NCI-H2227 (cell line): ENCODE results near the gene BCCIP.
A peak's percentile ranks its signal among the peaks of the same experiment; 100 is the strongest.

Source experiments
- DNase-seq: peaks from one replicate; lab custom pipeline; 2025; ENCODE audit not compliant: unreplicated experiment; lab: John Stamatoyannopoulos, UW

BCCIP gene

DNA sequence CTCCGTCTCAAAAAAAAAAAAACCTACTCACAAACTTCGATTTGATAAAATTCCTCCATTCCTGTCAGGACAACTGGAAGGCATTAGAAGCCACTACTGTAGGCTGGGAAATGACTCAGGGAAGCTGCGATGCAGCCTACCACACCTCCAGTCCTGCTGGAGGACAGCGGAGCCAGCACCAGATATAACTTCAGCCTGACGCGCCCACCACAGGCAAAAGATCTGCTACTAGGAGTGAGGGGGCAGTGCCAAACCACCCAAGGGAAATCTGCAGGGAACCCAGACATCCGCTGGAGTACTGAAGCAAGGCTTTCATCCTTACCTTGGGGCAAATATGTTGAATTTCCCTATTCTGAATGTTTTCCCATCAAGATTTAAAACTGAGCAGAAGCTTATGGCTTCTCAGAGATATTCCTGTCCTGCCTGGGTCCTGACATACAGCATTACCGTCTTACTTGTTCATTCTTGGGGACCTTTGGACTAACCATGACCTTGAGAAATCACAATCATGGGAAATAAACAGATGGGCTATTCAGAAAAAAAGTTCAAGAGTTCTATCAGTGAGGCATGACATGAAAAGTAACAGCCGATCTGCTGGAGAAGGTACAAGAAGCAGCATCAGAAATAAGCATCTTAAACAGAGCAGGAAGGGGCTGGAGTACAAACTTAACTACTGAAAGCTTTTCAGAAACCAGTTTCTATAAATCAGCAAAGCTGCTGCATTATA is 20.4 kb downstream of the BCCIP start:
- no peak for DNase-seq

DNA sequence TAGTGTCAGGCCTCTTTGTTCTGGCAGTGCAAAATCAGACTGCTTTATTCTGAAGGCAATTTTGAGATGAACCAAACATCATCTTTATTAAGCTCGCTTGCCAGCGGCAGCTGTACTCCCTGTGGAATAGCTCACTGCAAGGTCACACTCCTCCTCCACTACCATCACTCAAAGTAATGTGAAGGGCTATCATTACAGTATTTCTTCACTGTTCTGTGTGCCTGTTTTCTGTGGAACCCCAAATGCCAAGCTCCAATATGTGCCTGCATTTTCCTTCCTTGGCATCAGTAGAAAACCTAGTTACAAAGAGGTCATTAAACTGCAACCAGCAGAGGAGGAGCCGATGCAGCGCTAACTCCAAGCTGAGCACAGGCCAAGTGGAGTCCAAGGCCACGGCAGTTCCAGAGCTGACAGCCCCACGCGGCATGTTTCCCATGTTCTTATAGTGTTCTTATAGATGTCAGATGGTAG is 21.4 kb downstream of the BCCIP start:
- DNase-seq: peak; percentile 52

DNA sequence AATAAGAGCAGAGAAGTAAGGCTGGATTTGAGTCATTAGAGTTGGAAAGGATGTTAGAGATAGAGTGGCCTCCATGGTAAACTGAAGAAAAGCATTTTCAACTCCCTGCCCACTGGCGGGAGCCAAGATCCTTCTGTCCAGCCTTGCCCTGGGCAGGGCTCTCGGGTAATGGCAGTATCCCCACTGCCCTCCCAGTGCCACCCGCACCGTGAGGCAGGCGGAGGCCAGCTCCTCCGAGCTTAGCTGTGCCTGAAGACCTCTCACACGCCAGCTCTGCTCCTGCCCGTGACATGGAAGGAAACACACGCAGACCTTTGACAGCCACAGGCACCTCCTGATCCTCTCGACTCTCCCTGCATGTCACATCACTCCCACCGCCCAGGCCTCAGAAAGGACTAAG is 22.3 kb downstream of the BCCIP start:
- DNase-seq: no peak

DNA sequence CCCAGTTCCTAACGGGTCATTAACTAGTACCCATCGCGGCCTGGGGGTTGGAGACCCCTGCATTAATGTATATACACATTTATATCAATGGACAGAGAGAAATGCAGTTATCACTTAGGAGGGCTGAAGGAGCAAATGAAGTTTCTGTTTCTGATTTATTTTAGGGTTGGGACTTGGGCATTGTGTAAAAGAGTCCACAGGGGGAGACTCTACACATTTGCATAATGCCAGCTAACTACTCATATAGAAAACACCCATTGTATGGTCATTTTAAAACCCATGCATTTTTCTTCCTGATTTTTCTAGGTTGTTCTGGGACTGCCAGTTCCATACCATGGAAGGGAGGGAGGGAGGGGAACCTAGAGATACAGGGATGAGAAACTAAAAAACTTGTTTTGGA is 23.5 kb downstream of the BCCIP start:
- no peak for DNase-seq

DNA sequence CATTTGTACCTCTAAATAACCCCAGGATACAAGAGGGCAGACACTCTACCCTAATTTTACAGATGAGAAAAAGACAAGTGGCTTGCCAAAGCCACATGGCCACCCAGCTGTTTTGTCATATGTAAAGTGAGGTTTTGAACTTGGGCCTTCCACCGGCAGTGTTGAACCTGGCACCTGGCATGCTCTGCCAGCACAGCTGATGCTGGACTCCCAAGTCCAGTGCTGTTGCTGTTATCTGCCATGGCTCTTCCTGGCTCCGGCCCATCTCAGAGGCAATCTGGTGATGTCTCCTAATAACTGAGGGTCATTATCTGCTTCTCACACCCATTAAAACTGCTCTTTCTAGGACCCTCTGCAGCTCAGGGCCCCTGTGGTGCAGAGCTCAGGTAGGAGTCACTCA is 25.0 kb downstream of the BCCIP start:
- no peak for DNase-seq

DNA sequence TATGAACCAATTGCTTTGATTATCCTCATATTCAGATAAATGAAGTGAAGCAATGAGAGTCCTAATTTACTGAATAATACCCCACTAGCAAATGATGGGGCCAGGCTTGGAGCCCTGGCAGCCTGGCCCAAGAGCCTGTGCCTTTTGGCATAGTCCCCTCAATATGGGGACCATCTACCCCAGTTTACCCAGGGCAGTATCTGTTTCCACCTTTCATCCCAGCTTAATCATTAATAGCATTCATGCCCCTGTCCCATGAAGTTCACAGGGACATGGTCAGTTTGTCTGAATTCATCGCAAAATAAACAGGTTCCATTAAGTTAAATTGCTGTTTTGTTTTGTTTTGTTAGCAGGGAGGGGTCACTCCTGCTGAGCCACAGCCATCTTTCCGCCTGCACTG is 25.5 kb downstream of the BCCIP start:
- DNase-seq: no peak

DNA sequence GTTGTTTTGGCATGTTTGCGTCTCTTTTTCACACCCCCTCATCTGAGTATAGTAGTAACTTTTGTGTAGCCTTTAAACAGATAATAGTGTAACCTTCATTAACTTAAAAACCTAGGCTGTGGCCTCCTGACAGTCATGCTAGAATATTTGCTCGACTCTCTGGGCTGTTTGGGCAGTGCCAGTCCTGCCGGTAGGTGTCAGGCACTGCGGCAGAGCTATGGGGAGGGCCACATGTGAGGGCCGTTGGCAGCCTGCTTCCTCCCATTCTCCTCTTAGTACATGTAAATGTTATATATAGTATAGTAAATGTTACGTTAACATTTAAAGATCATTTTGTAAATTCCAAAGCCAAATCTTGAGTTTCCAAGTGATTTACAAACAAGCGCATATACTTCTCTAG is 26.1 kb downstream of the BCCIP start:
- no peak for DNase-seq

DNA sequence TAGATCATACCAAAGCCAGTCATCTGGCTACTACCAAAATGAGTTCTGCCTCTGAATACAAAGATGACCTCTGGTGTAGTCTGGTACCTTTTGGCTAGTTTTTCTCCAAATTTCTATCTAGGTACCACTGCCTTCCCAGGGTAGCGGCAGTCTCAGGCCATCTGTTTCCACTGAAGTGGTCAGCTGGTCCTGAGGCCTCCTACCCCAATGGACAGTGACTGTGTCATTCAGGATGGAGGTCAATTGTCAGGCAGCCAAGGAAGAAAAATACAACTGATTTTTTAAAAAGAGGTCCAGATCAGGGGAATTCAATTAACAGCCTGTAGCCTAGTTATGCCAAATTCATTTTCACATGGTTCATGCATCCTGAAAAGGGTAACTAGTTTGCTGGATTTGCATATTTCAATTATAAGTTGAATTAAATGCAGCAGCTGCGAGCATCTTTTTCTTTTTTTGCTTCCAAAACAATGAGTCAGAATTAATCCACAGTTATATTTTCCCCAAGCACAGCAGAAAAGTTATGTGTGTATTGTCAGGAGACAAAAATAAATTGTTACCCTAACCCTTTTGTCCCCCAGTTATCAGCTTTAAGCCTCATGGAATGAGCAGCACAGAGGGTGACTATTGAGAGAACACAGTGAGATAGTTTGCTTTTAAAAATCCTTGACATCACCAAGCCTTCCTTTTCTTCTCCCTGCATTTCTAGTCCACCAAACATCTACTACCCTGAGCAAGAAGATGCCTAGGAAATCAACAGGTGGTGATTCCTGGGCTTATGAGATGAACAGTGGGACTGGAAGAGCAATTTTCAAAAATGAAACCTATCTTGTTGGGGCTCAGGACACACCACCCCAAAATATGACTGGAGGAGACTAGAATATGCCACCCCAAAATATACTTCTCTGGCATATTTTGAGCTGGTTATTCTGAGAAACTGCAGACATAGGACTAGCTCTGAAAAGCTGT is 27.7 kb downstream of the BCCIP start:
- no peak for DNase-seq

DNA sequence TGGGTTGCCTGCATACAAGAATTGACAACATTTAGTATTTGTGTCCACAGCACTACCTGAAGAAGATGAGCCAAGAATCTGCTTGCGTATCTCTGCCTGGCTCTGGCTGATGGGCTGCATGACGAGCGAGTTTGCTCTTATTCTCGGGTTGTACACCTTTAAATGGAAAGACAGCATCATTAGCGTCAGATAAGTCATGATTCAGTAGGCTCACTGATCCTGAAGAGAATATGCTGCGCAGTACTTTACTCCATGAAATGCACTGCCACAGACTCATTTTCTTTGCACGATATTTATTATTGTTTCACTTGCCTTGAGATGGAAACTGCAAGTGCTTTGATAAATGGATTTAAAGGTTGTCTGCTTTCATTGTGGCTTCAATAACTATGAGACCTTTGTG is 29.1 kb downstream of the BCCIP start:
- no peak for DNase-seq

DNA sequence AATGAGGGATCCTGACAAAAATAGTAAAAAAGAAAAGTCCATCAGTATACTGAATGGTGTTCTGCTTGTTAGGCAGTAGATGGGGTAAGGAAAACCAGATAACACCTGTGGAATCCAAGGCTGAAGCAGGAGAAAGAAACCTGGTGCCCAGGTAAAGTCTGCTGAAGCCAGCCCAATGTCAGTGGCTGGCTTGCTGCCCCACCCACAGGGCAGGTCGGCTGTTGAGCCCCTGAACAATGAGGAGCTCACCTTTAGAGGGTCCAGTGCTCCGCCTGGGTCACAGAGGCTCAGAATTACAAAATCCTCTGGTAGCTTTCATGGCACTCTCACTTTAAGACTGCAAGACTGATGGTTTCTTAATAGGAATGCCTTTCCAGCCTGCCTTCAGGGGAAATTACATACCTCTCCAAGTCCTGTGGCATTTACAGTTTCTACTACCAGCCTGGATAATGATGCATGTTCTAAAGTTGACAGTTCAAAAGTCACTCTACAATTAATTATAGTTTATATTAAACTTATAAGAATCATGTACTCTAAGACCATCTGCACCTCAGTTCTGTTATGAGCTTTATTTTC is 33.9 kb downstream of the BCCIP start:
- DNase-seq: no peak

DNA sequence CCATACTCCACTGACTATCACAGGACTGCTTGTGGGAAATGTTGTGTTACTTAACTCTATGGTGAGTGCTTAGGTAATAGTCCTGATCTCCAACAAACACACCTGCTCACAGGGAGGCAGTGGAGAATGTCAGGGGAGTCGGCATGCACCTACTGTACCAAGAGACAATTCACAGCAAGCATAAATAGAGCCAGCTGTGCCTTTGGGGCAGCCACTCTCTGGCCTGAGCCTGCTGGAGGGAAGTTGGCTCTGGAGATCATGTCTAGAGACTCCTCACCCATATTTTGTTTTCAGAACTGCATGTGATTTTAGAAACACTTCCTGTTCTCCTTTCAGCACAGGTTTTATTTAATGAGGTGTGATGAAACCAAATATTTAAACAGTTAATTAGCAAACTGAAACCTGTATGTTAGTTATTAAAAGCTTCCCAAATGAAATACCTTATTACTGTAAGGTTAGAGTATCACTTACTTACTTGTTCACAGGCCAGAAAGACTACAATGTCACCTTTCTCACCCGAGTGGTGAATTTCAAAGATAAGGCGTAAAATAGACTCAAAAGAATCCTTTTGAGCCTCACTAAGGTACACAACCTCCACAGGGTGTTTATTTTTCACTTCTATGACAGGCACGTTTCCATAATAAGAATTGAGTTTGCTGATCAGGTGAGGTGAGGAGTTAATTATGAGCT is 35.9 kb downstream of the BCCIP start:
- no peak for DNase-seq

DNA sequence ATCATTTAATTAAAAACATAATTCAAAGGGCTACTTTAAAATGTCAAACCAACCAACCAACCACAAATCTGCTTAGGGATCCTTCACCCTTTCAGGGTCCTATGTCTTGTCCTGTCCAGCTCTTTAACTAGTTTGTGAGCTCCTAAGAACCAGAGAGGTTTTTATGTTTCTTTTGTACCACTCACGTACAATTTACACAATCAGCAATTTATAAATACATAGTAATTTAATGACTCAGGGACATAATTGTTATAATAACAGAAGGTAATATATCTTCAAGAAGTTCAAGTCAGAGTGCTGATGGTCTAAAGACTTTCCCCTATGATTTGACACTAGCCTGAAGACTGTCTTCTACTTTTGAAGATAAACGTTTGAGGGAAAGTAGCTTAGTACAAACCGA is 41.8 kb downstream of the BCCIP start:
- DNase-seq: no peak

DNA sequence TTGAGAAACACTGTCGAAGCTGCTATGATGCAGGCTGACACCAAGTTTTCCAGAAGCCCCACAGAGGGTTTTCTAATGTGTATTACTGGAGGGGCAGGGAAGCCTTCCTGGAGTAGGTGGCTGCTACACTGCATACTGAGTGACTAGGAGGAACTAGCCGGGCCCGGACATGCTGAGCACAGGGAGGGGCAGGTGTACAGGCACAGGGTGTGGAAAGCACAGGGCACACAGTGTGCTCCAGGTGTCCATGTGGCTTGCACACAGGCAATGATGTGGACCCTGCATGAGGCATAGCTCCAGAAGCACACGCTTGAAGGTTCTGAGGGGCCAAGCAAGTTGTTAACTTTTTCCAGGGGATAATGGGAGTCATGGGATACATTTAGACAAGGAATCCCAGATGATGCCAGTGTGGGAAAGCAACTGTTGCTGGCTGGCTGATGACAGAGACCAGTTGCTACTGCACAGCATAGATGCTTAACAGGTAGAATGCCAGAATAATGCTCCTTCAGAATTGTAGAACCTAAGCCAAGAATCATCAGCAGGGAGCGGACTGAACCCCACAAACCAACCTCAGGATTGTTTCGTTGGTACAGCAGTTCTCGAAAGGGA is 43.2 kb downstream of the BCCIP start:
- DNase-seq: no peak

DNA sequence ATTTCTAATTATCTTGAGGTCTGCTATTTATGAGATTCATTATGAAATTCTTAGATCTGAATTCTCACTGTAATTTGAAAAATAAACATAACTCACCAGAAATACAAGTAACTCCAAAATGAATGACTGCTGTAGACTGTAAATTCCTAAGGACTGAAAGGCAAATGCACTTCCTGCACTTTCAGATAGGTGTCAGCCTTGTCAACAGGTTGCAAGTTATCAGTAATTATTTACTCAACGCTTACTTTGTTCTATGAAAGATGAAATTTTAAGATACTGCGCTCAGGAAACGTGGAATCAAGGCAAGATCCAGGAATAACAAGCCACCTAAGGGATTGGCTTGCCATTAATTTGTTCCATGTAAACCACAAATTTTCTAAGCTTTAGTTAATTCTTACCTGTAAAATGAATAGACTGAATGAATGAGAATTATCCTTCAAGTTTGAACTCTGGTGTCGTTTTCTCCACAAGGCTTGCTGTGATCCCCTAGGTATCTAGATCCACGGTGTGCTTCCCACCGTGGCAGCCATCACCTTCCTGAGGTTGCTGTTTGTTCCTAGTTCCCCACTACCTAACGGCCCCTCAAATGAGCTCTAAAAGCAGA is 45.1 kb downstream of the BCCIP start:
- peak; percentile 42 for DNase-seq

DNA sequence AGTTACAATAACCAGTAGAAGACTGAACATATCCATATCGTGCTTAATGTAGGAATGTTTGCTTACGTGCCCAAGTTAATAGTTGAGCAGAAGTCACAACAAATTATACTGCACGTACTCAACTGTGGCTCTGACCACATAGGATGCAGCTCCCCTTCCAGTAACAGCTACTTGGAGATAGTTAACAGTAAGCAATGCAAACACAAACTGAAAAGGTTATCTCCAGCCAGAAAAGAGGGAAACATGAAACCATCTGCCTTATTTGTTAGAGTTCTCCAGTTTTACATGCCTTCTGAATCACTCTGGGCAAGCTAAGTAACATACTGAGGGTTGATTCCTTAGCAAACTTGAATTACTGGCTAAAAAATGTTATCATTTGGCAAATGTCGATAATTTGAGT is 48.0 kb downstream of the BCCIP start:
- no peak for DNase-seq

DNA sequence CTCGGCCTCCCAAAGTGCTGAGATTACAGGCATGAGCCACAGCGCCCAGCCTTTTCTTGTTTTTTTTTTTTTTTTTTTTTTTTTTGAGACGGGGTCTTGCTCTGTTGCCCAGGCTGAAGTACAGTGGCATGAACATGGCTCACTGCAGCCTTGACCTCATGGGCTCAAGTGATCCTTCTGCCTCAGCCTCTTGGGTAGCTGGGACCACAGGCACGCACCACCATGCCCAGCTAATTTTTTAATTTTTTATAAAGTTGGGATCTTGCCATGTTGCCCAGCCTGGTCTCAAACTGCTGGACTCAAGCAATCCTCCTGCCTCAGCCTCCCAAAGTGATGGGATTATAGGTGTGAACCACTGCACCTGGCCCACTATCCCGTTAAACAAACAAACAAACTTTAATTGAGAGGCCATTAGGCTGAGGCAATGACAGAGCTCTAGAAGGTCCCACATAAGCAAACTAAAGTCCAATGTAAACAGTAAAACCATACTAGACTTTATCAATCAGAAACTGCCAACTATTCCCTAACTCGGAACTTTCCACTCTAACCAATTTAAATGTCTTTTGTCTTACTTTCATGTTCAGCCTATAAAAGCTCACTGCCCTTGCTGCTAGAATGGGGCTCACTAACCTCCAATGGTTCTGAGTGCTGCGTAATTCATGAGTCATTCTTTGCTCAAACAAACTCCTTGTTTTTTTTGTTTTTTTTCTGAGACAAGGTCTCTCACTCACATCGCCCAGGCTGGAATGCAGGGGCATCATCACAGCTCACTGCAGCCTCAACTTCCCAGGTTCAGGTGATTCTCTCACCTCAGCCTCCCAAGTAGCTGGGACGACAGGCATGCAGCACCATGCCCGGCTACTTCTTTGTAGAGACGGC is 55.9 kb downstream of the BCCIP start:
- DNase-seq: no peak

DNA sequence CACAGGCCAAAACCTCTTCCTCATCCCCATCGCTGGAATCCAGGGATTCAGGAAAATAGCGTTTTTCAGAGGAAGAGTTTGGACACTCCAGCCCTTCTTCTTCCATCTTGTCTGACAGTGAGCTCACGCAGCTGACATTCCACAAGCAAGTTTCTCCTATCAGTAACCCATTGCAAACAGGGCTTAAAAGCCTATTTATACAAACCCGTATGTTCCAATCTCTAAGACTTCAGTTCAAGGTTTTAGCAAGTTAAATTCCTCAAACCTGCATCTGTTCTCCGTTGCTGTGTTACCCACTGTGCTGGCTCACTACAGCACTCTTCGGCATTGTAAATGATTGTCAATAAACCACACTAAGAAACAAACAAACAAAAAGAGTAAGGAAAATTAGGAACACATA is 57.4 kb downstream of the BCCIP start:
- DNase-seq: no peak

DNA sequence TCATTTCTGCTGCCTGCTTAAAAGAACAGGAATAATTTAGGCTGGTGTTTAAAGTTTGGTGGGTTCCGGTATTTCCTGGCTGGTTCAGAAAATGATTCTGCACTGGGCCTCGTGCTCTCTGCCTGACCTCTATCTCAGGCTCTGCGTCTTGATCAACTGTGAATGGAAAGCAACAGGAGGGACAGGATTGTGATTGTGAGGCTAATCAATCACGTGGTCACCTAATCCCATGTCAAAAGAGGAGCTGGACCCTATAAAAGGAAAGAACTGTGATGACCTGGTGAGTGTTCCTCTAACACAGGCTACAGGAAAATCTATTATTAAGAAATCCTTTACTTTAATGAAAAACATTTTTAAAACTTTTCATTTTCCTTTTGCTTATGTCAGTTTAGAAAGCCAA is 57.8 kb downstream of the BCCIP start, which contains the start of gene DHX32:
DHX32 (minus strand) TSS at position 101 of the 400 bp plus-strand sequence. CDS start 468 bp downstream, outside the sequence.
- DNase-seq: no peak

DNA sequence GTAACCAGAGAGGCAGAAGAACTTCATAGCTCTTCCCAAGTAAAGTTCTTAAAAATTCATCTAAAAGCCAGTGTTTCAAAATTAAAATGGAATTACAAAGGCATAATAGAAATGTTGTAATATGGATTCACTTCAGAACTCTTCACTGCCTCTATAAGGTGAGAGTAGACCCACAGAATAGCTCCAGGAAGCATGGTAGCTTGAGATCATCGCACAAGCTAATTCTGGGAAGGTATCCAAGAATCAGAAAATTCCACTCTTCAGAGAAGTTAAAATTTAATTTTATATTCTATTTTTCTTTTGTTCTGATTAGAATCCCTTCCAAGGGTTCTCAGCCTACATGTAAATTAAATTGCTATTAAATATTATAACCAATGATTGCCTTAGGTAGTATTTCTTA is 59.2 kb downstream of the BCCIP start:
- DNase-seq: no peak
